OCI-LY3 (cell line): ENCODE data around the gene AGAP1.

Experiments
- CTCF ChIP-seq: fragments of 200-600, 300-600 bp; sonication (generic); IDR thresholded peaks from 2 replicates; pipeline ENCODE4 v1.5.1; 2014; ENCODE audit warnings: antibody characterized with exemption, low read length, low read depth
- EZH2phosphoT487 ChIP-seq: fragments of 200-600 bp; shearing (Covaris generic); IDR thresholded peaks from 2 replicates; pipeline ENCODE4 v1.6.1; 2018; ENCODE audit warnings: antibody characterized with exemption, mixed run types, low read depth

GRCh38 chr2:235591921-235592320, 98.1 kb downstream of the AGAP1 start:
- TF ChIP-seq CTCF (no peak), EZH2phosphoT487 (no peak)
